ENCODE measurements around the gene SEC24A.

DNA sequence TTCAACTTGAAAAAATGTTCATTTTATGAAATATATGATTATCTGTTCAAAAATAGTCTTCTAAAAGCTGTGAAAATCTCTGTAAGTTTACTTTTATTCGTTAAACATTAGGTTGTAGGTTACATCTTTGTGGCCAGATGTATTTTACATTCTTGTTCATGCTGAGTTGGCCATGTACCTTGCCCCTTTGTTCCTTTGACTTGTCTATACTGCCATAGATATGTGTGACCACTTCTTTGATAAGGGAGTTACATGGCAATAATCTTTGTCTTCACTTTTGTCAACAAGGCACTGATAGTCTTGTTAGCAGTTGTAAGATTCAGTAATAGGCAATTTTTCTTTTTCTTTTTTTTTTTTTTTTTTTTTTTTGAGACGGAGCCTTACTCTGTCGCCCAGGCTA lies 15.9 kb downstream of the SEC24A start:
- TF ChIP-seq, protein P1, sequence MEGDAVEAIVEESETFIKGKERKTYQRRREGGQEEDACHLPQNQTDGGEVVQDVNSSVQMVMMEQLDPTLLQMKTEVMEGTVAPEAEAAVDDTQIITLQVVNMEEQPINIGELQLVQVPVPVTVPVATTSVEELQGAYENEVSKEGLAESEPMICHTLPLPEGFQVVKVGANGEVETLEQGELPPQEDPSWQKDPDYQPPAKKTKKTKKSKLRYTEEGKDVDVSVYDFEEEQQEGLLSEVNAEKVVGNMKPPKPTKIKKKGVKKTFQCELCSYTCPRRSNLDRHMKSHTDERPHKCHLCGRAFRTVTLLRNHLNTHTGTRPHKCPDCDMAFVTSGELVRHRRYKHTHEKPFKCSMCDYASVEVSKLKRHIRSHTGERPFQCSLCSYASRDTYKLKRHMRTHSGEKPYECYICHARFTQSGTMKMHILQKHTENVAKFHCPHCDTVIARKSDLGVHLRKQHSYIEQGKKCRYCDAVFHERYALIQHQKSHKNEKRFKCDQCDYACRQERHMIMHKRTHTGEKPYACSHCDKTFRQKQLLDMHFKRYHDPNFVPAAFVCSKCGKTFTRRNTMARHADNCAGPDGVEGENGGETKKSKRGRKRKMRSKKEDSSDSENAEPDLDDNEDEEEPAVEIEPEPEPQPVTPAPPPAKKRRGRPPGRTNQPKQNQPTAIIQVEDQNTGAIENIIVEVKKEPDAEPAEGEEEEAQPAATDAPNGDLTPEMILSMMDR (conservative IDR thresholded peaks at IDR 0.05; ENCODE audit: low read depth, low read length): no peak
- TF ChIP-seq EZH2 (IDR thresholded peaks at IDR 0.05; ENCODE audit: low read length, unreplicated experiment): no peak
- TF ChIP-seq EZH2phosphoT487 (IDR thresholded peaks at IDR 0.05; ENCODE audit: borderline replicate concordance, low read length): no peak
